Measurements from ENCODE around the gene KIAA1328. TPM values are rescaled to one million over a fixed set of nuclear protein-coding genes. Genes with fewer than 3 reads are reported as not detected.

KIAA1328 gene
- total and polyA plus RNA-seq, 4 donors = 0.95 to 7.4 (median 2.9) TPM

DNA sequence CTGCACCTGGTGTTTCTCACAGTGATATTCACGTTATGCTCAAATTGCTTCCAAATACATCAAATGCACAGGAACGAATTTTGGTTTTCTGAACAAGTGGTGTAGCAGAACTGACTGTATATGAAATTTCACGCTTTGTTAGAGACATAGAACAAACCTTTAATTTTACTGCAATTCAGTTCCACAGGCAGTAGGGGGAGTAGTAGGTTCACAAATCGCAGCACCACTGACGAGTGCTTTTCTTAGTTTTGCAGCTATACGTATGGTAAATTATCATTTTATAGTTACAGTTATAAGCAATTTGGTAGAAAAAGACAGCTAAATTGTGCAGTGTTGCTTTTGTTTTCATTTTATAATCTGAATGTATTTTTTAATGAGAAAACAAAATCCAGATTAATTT, 113.3 kb downstream of the KIAA1328 start:
- DNase-seq (ENCODE audit: low spot score) = no peak
- H3K9ac ChIP-seq (ENCODE audit: low read depth in 1 of 2, low read length in 2 of 2) = no peak overlapping the region
- no peak overlapping the region for H3K4me3 ChIP-seq (ENCODE audit: low read depth in 1 of 3, low read length in 3 of 3)
- no peaks in the 10 kb centered on the region for H3K27me3 ChIP-seq (ENCODE audit: control insufficient read depth in 4 of 4, insufficient read depth in 4 of 4, low read length in 3 of 4)
- TF ChIP-seq HNF4A (conservative IDR thresholded peaks at IDR 0.05) (no peak), JUND (IDR thresholded peaks at IDR 0.05) (no peak), MAX (IDR thresholded peaks at IDR 0.05) (no peak), RAD21 (IDR thresholded peaks at IDR 0.05) (peak; percentile 66 to 70), HNF4G (IDR thresholded peaks at IDR 0.05) (no peak), GABPA (IDR thresholded peaks at IDR 0.05 in 1 of 2, conservative IDR thresholded peaks at IDR 0.05 in 1 of 2) (no peak), TAF1 (conservative IDR thresholded peaks at IDR 0.05) (no peak), CTCF (IDR thresholded peaks at IDR 0.05; ENCODE audit: low read depth, low read length, missing input control) (peak; percentile 39), NR2F2 (IDR thresholded peaks at IDR 0.05) (no peak), SP1 (IDR thresholded peaks at IDR 0.05) (no peak), ATF3 (IDR thresholded peaks at IDR 0.05) (no peak), RXRA (IDR thresholded peaks at IDR 0.05) (no peak), FOXA2 (IDR thresholded peaks at IDR 0.05) (no peak), REST (IDR thresholded peaks at IDR 0.05) (no peak), EGR1 (IDR thresholded peaks at IDR 0.05; ENCODE audit: low read depth in 2 of 2) (no peak)
- TF ChIP-seq, protein P1, sequence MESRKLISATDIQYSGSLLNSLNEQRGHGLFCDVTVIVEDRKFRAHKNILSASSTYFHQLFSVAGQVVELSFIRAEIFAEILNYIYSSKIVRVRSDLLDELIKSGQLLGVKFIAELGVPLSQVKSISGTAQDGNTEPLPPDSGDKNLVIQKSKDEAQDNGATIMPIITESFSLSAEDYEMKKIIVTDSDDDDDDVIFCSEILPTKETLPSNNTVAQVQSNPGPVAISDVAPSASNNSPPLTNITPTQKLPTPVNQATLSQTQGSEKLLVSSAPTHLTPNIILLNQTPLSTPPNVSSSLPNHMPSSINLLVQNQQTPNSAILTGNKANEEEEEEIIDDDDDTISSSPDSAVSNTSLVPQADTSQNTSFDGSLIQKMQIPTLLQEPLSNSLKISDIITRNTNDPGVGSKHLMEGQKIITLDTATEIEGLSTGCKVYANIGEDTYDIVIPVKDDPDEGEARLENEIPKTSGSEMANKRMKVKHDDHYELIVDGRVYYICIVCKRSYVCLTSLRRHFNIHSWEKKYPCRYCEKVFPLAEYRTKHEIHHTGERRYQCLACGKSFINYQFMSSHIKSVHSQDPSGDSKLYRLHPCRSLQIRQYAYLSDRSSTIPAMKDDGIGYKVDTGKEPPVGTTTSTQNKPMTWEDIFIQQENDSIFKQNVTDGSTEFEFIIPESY (IDR thresholded peaks at IDR 0.05) = no peak
- H3K36me3 ChIP-seq (ENCODE audit: control insufficient read depth in 4 of 4, insufficient read depth in 3 of 4, low read depth in 1 of 4, low read length in 3 of 4) = no peaks in the 10 kb centered on the region
- H3K27ac ChIP-seq (ENCODE audit: low read depth in 1 of 2, low read length in 2 of 2) = no peak overlapping the region
- peaks cover 0 to 12% (median 4%) of the 10 kb centered on the region in 4 donors for H3K9me3 ChIP-seq (ENCODE audit: control insufficient read depth in 4 of 4, low read length in 3 of 4)
- 68% methylated on average over 6 of the region's 6 CpGs for WGBS
- no peaks in the 10 kb centered on the region for H3K4me1 ChIP-seq (ENCODE audit: control insufficient read depth in 4 of 4, insufficient read depth in 4 of 4, low read length in 3 of 4)
